H7 (cell line): ENCODE measurements around the gene GHITM. TPM values are rescaled to one million over a fixed set of nuclear protein-coding genes. Genes with fewer than 3 reads are reported as not detected.
"Not testable (repeated sequence)": the region's sequence is repeated elsewhere in the genome, so short reads cannot be mapped to it uniquely, and the experiment has no call there.

ENCODE experiments used
- DNase-seq: peaks from one replicate; pipeline ENCODE4 v3.0.0; 2012
- H3K27me3 ChIP-seq: 2 replicates; pipeline ENCODE4 v1.6.0; 2011; ENCODE audit warnings: mild to moderate bottlenecking, low read length; ENCODE audit not compliant: control insufficient read depth, insufficient read depth
- H3K36me3 ChIP-seq: replicated peaks from 2 replicates; pipeline ENCODE4 v1.5.1; 2011; ENCODE audit warnings: low read length; ENCODE audit not compliant: control insufficient read depth, insufficient read depth
- H3K4me3 ChIP-seq: 2 replicates; pipeline ENCODE4 v1.5.1; 2011; ENCODE audit warnings: low read depth, mild to moderate bottlenecking, control low read depth, low read length, moderate library complexity; ENCODE audit not compliant: insufficient read depth
- total RNA-seq: library from RNA; depleted of rRNA; stranded (reverse); fragments of >200 nt; shearing (Covaris generic); gene quantifications from 2 replicates; pipeline ENCODE4 v1.2.3, GENCODE V29; 2014

The GHITM gene
- total RNA-seq, 1 experiment from 2014 or later: 165 TPM

GRCh38 chr10:84159076-84159685 is 19.9 kb downstream of the GHITM start:
- no peak overlapping the region for H3K4me3 ChIP-seq
- no peaks in the 10 kb centered on the region for H3K27me3 ChIP-seq
- H3K36me3 ChIP-seq: no peaks in the 10 kb centered on the region; the same call in 1 of the 2 replicates
- DNase-seq: no peak

GRCh38 chr10:84160663-84161362 is 21.5 kb downstream of the GHITM start:
- Histone ChIP-seq H3K36me3 (no peaks in the 10 kb centered on the region), H3K27me3 (no peaks in the 10 kb centered on the region), H3K4me3 (no peak overlapping the region)
- DNase-seq: no peak

- H3K4me3 ChIP-seq: no peak overlapping the region
- H3K27me3 ChIP-seq: no peaks in the 10 kb centered on the region
- H3K36me3 ChIP-seq: no peaks in the 10 kb centered on the region; the same call in 1 of the 2 replicates
- no peak for DNase-seq
These were observed 24.7 kb downstream of the GHITM start for GRCh38 chr10:84163996-84164395.

- no peaks in the 10 kb centered on the region; the same call in 1 of the 2 replicates for H3K36me3 ChIP-seq
- H3K27me3 ChIP-seq: no peaks in the 10 kb centered on the region
- no peak overlapping the region for H3K4me3 ChIP-seq
- DNase-seq: no peak
These were observed 25.1 kb downstream of the GHITM start for GRCh38 chr10:84164442-84164841.

GRCh38 chr10:84166620-84167288 is 27.4 kb downstream of the GHITM start:
- Histone ChIP-seq H3K36me3 (no peaks in the 10 kb centered on the region; the same call in 1 of the 2 replicates), H3K4me3 (no peak overlapping the region), H3K27me3 (no peaks in the 10 kb centered on the region)
- DNase-seq: no peak

GRCh38 chr10:84167289-84167653 is 28.0 kb downstream of the GHITM start:
- not testable (repeated sequence) for DNase-seq, H3K27me3 ChIP-seq, H3K36me3 ChIP-seq, H3K4me3 ChIP-seq

- not testable (repeated sequence) for H3K36me3 ChIP-seq, DNase-seq, H3K4me3 ChIP-seq, H3K27me3 ChIP-seq
These were observed 29.1 kb downstream of the GHITM start for GRCh38 chr10:84168382-84168781.

- not testable (repeated sequence) for DNase-seq, H3K27me3 ChIP-seq, H3K36me3 ChIP-seq, H3K4me3 ChIP-seq
These were observed 31.9 kb downstream of the GHITM start for GRCh38 chr10:84171237-84171636.

GRCh38 chr10:84171700-84172466 is 32.6 kb downstream of the GHITM start:
- H3K4me3 ChIP-seq, DNase-seq, H3K27me3 ChIP-seq, H3K36me3 ChIP-seq: not testable (repeated sequence)

GRCh38 chr10:84172467-84173356 is 33.4 kb downstream of the GHITM start:
- H3K4me3 ChIP-seq: no peak overlapping the region
- H3K36me3 ChIP-seq: no peaks in the 10 kb centered on the region
- DNase-seq: no peak
- H3K27me3 ChIP-seq: no peaks in the 10 kb centered on the region

- no peak for DNase-seq
- Histone ChIP-seq H3K4me3 (no peak within 1 kb of the TSS), H3K36me3 (no peaks in the 10 kb centered on the region), H3K27me3 (no peaks in the 10 kb centered on the region)
These were observed 34.2 kb downstream of the GHITM start, which contains the start of gene GPR15LG for GRCh38 chr10:84173501-84173929. Gene GPR15LG, plus strand, starts transcription at chr10:84173801. Its CDS starts 51 bp downstream, at chr10:84173852.

GRCh38 chr10:84175436-84175835 is 36.1 kb downstream of the GHITM start:
- Histone ChIP-seq H3K4me3 (no peak overlapping the region), H3K36me3 (no peaks in the 10 kb centered on the region), H3K27me3 (no peaks in the 10 kb centered on the region)
- no peak for DNase-seq

- Histone ChIP-seq H3K36me3 (no peaks in the 10 kb centered on the region), H3K4me3 (no peak overlapping the region), H3K27me3 (no peaks in the 10 kb centered on the region)
- no peak for DNase-seq
These were observed 37.0 kb downstream of the GHITM start for GRCh38 chr10:84176351-84176750.
